ENCODE results near the gene RGMA. TPM values are rescaled to one million over a fixed set of nuclear protein-coding genes. Genes with fewer than 3 reads are reported as not detected.
A peak's percentile ranks its signal among the peaks of the same experiment; 100 is the strongest.

The RGMA gene
- polyA plus RNA-seq, 4 donors = 1.1 to 15.2 (median 2.1) TPM; not detected in 1

GRCh38 chr15:93126599-93126998 is 37.6 kb upstream of the RGMA start:
- Histone ChIP-seq H3K4me1 (ENCODE audit: control insufficient read depth in 3 of 3, insufficient read depth in 2 of 3, low read depth in 1 of 3, low read length in 2 of 3) (no peaks in the 10 kb centered on the region), H3K9me3 (ENCODE audit: control insufficient read depth in 2 of 2, insufficient read depth in 1 of 2, low read depth in 1 of 2, low read length in 1 of 2) (no peaks in the 10 kb centered on the region), H3K27ac (ENCODE audit: low read depth in 1 of 3, low read length in 2 of 3) (no peak overlapping the region), H3K4me3 (ENCODE audit: low read depth in 1 of 3, low read length in 3 of 3) (no peak overlapping the region), H3K36me3 (ENCODE audit: control insufficient read depth in 3 of 3, insufficient read depth in 2 of 3, low read depth in 1 of 3, low read length in 3 of 3) (no peaks in the 10 kb centered on the region), H3K27me3 (ENCODE audit: control insufficient read depth in 3 of 3, insufficient read depth in 3 of 3, low read length in 3 of 3) (no peaks in the 10 kb centered on the region)
- 68 to 85% (median 81%) methylated on average over 8 of the region's 8 CpGs for WGBS, 3 donors
- no peak for DNase-seq
- no peak for FAIRE-seq

GRCh38 chr15:93126148-93126547 is 37.1 kb upstream of the RGMA start:
- Histone ChIP-seq H3K27ac (ENCODE audit: low read depth in 1 of 3, low read length in 2 of 3) (no peak overlapping the region), H3K27me3 (ENCODE audit: control insufficient read depth in 3 of 3, insufficient read depth in 3 of 3, low read length in 3 of 3) (no peaks in the 10 kb centered on the region), H3K4me1 (ENCODE audit: control insufficient read depth in 3 of 3, insufficient read depth in 2 of 3, low read depth in 1 of 3, low read length in 2 of 3) (no peaks in the 10 kb centered on the region), H3K4me3 (ENCODE audit: low read depth in 1 of 3, low read length in 3 of 3) (no peak overlapping the region), H3K36me3 (ENCODE audit: control insufficient read depth in 3 of 3, insufficient read depth in 2 of 3, low read depth in 1 of 3, low read length in 3 of 3) (no peaks in the 10 kb centered on the region), H3K9me3 (ENCODE audit: control insufficient read depth in 2 of 2, insufficient read depth in 1 of 2, low read depth in 1 of 2, low read length in 1 of 2) (no peaks in the 10 kb centered on the region)
- no peak for FAIRE-seq
- DNase-seq = no peak
- WGBS, 3 donors = 90 to 98% (median 94%) methylated on average over 3 of the region's 3 CpGs

- H3K36me3 ChIP-seq (ENCODE audit: control insufficient read depth in 3 of 3, insufficient read depth in 2 of 3, low read depth in 1 of 3, low read length in 3 of 3) = no peaks in the 10 kb centered on the region
- no peaks in the 10 kb centered on the region for H3K9me3 ChIP-seq (ENCODE audit: control insufficient read depth in 2 of 2, insufficient read depth in 1 of 2, low read depth in 1 of 2, low read length in 1 of 2)
- no peak overlapping the region for H3K4me3 ChIP-seq (ENCODE audit: low read depth in 1 of 3, low read length in 3 of 3)
- H3K4me1 ChIP-seq (ENCODE audit: control insufficient read depth in 3 of 3, insufficient read depth in 2 of 3, low read depth in 1 of 3, low read length in 2 of 3) = no peaks in the 10 kb centered on the region
- H3K27me3 ChIP-seq (ENCODE audit: control insufficient read depth in 3 of 3, insufficient read depth in 3 of 3, low read length in 3 of 3) = peaks cover 0 to 2% (median 0%) of the 10 kb centered on the region in 3 donors
- DNase-seq (peak in 1 of 2 donors; percentile 5), FAIRE-seq (no peak)
- WGBS, 3 donors = 77 to 87% (median 80%) methylated on average over 4 of the region's 4 CpGs
- H3K27ac ChIP-seq (ENCODE audit: low read depth in 1 of 3, low read length in 2 of 3) = no peak overlapping the region
These were observed 35.1 kb upstream of the RGMA start for GRCh38 chr15:93124126-93124525.

- 84 to 87% (median 86%) methylated on average over 20 of the region's 20 CpGs for WGBS, 3 donors
- Histone ChIP-seq H3K4me3 (ENCODE audit: low read depth in 1 of 3, low read length in 3 of 3) (no peak overlapping the region), H3K9me3 (ENCODE audit: control insufficient read depth in 2 of 2, insufficient read depth in 1 of 2, low read depth in 1 of 2, low read length in 1 of 2) (no peaks in the 10 kb centered on the region)
These were observed 33.2 kb upstream of the RGMA start for GRCh38 chr15:93121973-93122910.

GRCh38 chr15:93121107-93121506 is 32.1 kb upstream of the RGMA start:
- Histone ChIP-seq H3K36me3 (ENCODE audit: control insufficient read depth in 3 of 3, insufficient read depth in 2 of 3, low read depth in 1 of 3, low read length in 3 of 3) (no peaks in the 10 kb centered on the region), H3K4me3 (ENCODE audit: low read depth in 1 of 3, low read length in 3 of 3) (no peak overlapping the region), H3K4me1 (ENCODE audit: control insufficient read depth in 3 of 3, insufficient read depth in 2 of 3, low read depth in 1 of 3, low read length in 2 of 3) (no peaks in the 10 kb centered on the region), H3K27ac (ENCODE audit: low read depth in 1 of 3, low read length in 2 of 3) (no peak overlapping the region), H3K27me3 (ENCODE audit: control insufficient read depth in 3 of 3, insufficient read depth in 3 of 3, low read length in 3 of 3) (peaks cover 0 to 6% (median 0%) of the 10 kb centered on the region in 3 donors), H3K9me3 (ENCODE audit: control insufficient read depth in 2 of 2, insufficient read depth in 1 of 2, low read depth in 1 of 2, low read length in 1 of 2) (no peaks in the 10 kb centered on the region)
- no peak for DNase-seq
- no peak for FAIRE-seq
- WGBS, 3 donors = 78 to 88% (median 87%) methylated on average over 5 of the region's 5 CpGs

More at GRCh38 chr15:93121973-93122910, 33.2 kb upstream of the RGMA start:
- H3K4me1 ChIP-seq (ENCODE audit: control insufficient read depth in 3 of 3, insufficient read depth in 2 of 3, low read depth in 1 of 3, low read length in 2 of 3) = no peaks in the 10 kb centered on the region
- FAIRE-seq (no peak), DNase-seq (no peak)
- peaks cover 0 to 2% (median 0%) of the 10 kb centered on the region in 3 donors for H3K27me3 ChIP-seq (ENCODE audit: control insufficient read depth in 3 of 3, insufficient read depth in 3 of 3, low read length in 3 of 3)
- no peak overlapping the region for H3K27ac ChIP-seq (ENCODE audit: low read depth in 1 of 3, low read length in 2 of 3)
- no peaks in the 10 kb centered on the region for H3K36me3 ChIP-seq (ENCODE audit: control insufficient read depth in 3 of 3, insufficient read depth in 2 of 3, low read depth in 1 of 3, low read length in 3 of 3)

GRCh38 chr15:93118904-93119303 is 29.9 kb upstream of the RGMA start:
- Histone ChIP-seq H3K4me1 (ENCODE audit: control insufficient read depth in 3 of 3, insufficient read depth in 2 of 3, low read depth in 1 of 3, low read length in 2 of 3) (no peaks in the 10 kb centered on the region), H3K36me3 (ENCODE audit: control insufficient read depth in 3 of 3, insufficient read depth in 2 of 3, low read depth in 1 of 3, low read length in 3 of 3) (no peaks in the 10 kb centered on the region), H3K9me3 (ENCODE audit: control insufficient read depth in 2 of 2, insufficient read depth in 1 of 2, low read depth in 1 of 2, low read length in 1 of 2) (no peaks in the 10 kb centered on the region), H3K4me3 (ENCODE audit: low read depth in 1 of 3, low read length in 3 of 3) (no peak overlapping the region), H3K27me3 (ENCODE audit: control insufficient read depth in 3 of 3, insufficient read depth in 3 of 3, low read length in 3 of 3) (peaks cover 0 to 6% (median 0%) of the 10 kb centered on the region in 3 donors), H3K27ac (ENCODE audit: low read depth in 1 of 3, low read length in 2 of 3) (no peak overlapping the region)
- FAIRE-seq (no peak), DNase-seq (no peak)
- 72 to 85% (median 81%) methylated on average over 3 of the region's 3 CpGs for WGBS, 3 donors

GRCh38 chr15:93111451-93111850 is 22.4 kb upstream of the RGMA start:
- peaks cover 0 to 25% (median 11%) of the 10 kb centered on the region in 3 donors for H3K27me3 ChIP-seq (ENCODE audit: control insufficient read depth in 3 of 3, insufficient read depth in 3 of 3, low read length in 3 of 3)
- no peak for FAIRE-seq
- no peak for DNase-seq
- H3K9me3 ChIP-seq (ENCODE audit: control insufficient read depth in 2 of 2, insufficient read depth in 1 of 2, low read depth in 1 of 2, low read length in 1 of 2) = no peaks in the 10 kb centered on the region
- 75 to 88% (median 84%) methylated on average over 5 of the region's 5 CpGs for WGBS, 3 donors
- no peak overlapping the region for H3K27ac ChIP-seq (ENCODE audit: low read depth in 1 of 3, low read length in 2 of 3)
- no peaks in the 10 kb centered on the region for H3K4me1 ChIP-seq (ENCODE audit: control insufficient read depth in 3 of 3, insufficient read depth in 2 of 3, low read depth in 1 of 3, low read length in 2 of 3)
- H3K36me3 ChIP-seq (ENCODE audit: control insufficient read depth in 3 of 3, insufficient read depth in 2 of 3, low read depth in 1 of 3, low read length in 3 of 3) = no peaks in the 10 kb centered on the region
- H3K4me3 ChIP-seq (ENCODE audit: low read depth in 1 of 3, low read length in 3 of 3) = no peak overlapping the region

GRCh38 chr15:93110502-93111040 is 21.6 kb upstream of the RGMA start:
- Histone ChIP-seq H3K4me3 (ENCODE audit: low read depth in 1 of 3, low read length in 3 of 3) (no peak overlapping the region), H3K27ac (ENCODE audit: low read depth in 1 of 3, low read length in 2 of 3) (no peak overlapping the region), H3K4me1 (ENCODE audit: control insufficient read depth in 3 of 3, insufficient read depth in 2 of 3, low read depth in 1 of 3, low read length in 2 of 3) (no peaks in the 10 kb centered on the region), H3K27me3 (ENCODE audit: control insufficient read depth in 3 of 3, insufficient read depth in 3 of 3, low read length in 3 of 3) (peaks cover 0 to 25% (median 8%) of the 10 kb centered on the region in 3 donors), H3K9me3 (ENCODE audit: control insufficient read depth in 2 of 2, insufficient read depth in 1 of 2, low read depth in 1 of 2, low read length in 1 of 2) (no peaks in the 10 kb centered on the region), H3K36me3 (ENCODE audit: control insufficient read depth in 3 of 3, insufficient read depth in 2 of 3, low read depth in 1 of 3, low read length in 3 of 3) (no peaks in the 10 kb centered on the region)
- WGBS, 3 donors = 83 to 85% (median 83%) methylated on average over 5 of the region's 5 CpGs
- FAIRE-seq (no peak), DNase-seq (no peak)
